ENCODE measurements around the gene EGFLAM.

DNA sequence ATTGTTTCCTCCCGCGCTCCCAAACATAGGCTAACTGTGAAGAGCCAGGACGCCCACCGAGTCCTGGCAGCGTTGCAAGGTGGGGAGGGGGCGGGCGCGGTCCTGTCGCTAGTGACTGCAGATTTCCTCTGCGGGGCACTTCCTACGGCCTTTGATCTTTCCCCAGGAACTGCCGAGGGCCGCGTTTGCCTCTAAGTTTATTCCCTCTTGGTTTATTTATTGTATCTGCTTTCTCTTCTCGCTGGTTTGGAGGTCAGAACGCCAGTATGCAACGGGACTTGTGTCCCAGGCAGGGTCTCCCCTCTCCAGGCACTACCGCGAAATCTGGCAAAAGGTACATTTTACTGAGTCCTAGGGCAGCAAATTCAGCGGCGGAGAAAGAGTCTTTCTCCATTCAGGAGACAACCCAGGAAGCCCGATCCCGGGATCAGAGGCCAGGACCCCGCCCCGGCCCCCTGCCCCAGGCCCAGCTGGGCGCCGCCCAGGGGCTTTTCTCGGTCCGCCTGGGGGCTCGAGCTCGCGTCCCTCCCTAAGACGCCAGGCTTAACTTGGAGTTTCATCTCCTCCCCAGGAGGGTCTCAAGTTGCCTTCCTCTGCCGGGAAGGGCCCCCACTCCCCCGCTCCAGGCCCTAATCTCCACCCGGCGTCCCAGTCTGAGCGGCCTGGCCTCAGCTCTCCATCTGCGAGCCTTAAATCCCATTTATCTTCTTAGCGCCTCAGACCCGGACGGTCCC, 884 bp upstream of the EGFLAM start:
- no peak for TF ChIP-seq POLR2A (IDR thresholded peaks at IDR 0.05; ENCODE audit: low read depth)
- TF ChIP-seq, protein P1, sequence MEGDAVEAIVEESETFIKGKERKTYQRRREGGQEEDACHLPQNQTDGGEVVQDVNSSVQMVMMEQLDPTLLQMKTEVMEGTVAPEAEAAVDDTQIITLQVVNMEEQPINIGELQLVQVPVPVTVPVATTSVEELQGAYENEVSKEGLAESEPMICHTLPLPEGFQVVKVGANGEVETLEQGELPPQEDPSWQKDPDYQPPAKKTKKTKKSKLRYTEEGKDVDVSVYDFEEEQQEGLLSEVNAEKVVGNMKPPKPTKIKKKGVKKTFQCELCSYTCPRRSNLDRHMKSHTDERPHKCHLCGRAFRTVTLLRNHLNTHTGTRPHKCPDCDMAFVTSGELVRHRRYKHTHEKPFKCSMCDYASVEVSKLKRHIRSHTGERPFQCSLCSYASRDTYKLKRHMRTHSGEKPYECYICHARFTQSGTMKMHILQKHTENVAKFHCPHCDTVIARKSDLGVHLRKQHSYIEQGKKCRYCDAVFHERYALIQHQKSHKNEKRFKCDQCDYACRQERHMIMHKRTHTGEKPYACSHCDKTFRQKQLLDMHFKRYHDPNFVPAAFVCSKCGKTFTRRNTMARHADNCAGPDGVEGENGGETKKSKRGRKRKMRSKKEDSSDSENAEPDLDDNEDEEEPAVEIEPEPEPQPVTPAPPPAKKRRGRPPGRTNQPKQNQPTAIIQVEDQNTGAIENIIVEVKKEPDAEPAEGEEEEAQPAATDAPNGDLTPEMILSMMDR (IDR thresholded peaks at IDR 0.05), result no peak

All from esophagus muscularis mucosa (tissue), 3 donors.